ENCODE data around the gene VPS13C. TPM values are rescaled to one million over a fixed set of nuclear protein-coding genes. Genes with fewer than 3 reads are reported as not detected.

VPS13C gene
- polyA plus RNA-seq, 12 donors, result 20.5 to 52.3 (median 43.0) TPM; not detected in 1

DNA sequence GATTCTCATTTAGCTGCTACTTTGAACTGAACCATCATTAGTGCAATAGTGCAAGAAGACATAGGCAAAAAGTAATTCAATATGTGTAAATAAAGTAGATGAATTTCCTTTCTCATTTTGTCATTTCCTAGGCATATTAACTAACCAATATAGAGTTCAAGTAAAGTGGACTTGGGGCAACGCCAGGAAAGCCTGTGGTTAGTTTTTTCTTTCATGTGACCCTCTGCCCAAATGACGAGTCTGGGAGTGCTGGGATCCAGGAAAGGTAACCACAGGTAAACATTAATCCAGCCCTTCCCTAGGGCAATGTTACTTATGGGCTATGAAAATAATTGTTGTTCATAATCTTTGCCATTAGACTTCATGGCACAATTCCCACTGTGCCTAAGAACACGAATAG lies 181.0 kb downstream of the VPS13C start:
- DNase-seq, result no peak

DNA sequence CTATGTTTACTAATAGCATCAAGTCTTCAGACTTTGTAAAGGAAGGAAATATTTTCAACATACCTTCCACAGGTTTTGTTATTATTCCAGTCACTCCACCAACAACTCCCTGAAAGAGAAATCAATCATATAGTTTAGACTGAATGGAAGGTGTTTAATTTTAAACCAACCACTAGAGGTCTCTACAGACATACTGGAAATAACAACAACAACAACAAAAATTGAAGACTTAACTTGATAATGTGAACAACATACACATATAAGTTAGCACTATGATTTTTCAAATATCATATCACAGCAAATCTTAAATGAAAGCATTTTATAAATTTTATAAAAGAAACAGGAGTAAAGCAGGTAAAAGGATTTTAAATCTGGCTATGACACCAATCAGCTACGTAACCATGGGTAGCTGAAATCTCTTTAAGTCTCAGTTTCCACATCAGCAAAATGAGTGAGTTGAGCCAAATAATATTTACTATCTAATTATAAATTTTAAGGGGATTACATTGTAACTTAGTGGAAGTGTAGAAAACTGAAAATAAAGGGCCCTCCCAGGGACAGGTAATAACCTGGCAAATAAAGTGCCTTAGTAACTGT lies 188.2 kb downstream of the VPS13C start:
- peak; percentile 8 for DNase-seq

DNA sequence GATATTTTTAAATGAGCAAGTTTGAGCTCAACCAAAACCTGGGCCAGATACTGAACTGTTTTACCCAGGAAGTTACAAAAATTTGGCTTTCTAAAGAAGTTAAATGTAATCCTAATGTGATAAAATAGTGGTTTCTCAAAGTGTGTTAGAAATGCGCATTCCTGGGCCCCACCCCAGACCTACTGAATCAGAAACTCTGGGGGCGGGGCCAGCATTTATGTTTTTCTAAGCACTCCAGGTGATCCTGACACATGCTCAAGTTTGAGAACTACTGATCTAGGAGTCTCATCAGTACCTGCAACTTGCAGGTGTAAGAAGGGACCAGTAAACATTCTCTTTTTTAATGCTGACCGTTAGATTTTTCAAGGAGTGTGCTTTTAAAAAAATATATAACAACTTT lies 190.6 kb downstream of the VPS13C start:
- no peak for DNase-seq

DNA sequence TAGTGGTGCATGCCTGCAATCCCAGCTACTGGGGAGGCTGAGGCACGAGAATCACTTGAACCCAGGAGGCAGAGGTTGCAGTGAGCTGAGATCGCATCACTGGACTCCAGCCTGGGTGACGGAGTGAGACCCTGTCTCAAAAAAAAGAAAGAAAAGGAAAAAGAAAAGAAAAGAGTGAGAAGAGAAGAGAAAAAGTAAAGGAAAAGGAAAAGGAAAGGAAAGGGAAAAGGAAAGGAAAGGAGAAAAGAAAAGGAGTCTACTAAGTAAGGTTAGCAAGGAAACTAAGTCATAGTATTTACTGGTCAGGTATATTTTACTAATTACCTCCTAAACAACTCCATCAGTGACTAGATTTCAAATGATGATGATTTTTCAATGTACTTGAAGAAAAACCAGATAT lies 198.3 kb downstream of the VPS13C start:
- DNase-seq, result no peak

DNA sequence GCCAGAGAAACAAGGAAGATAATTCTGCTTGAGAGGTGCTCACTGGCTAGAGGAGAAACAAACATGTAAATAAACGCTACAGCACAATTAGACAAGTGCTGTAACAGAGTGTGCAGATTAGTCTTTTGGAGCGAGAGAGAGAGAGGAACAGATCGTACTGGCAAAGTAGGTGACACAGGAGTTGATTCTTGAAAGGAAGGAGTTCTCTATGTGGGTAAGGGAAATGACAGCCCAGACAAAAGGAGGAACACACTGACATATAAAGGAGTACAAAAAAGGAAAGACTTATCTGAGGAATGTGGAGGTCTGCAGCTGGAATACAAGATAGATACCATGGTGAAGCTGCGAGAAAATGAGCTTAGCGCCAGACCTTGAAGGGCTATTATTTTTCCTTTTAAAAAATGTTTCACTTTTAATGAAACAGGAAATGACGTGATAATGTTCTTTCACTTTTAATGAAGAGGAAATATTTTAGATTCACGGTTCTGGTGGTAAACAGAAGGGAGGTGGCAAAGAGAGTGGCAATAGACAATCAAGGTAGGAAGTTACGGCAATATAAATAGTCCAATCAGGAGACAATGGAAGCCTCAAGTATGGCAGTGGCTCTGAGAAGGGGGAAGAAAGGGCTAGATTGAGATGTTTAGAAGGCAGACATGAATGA lies 202.9 kb downstream of the VPS13C start:
- DNase-seq, result no peak

DNA sequence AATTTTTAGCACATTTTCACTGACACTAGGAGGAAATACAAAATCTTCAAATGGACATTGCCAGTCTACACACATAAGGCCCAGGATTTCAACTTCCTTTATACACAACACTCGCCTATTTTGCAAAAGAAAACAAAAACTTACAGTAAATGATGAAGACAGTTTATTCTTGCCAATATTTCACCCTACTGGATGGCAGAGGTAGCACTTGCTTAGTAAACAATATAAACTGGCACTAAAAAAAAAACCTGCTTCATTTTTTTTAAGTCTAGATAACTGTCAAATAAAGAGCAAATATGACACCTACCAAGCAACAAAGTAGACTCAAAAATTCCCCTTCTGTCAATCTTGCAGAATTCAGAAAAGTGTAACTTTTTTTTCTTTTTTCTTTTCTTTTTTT lies 204.0 kb downstream of the VPS13C start:
- no peak for DNase-seq

DNA sequence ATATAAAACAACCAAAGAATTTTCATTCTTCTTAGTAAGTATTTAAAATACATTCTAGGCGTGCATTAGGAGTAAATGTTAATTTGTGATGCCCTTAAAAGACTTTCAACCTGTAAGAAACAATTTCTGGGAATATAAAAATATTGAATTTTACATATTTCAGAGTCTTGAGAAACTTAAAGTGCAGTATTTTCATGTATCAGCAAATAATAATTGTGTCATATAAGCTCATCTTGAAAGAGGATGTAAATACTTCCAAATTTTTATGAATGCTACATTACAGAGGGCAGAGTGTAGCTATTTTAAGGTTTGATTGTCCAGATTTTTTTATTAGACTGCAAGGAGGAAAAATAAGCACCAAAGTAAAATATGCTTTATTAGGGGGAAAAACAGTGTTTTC lies 207.1 kb downstream of the VPS13C start:
- no peak for DNase-seq

DNA sequence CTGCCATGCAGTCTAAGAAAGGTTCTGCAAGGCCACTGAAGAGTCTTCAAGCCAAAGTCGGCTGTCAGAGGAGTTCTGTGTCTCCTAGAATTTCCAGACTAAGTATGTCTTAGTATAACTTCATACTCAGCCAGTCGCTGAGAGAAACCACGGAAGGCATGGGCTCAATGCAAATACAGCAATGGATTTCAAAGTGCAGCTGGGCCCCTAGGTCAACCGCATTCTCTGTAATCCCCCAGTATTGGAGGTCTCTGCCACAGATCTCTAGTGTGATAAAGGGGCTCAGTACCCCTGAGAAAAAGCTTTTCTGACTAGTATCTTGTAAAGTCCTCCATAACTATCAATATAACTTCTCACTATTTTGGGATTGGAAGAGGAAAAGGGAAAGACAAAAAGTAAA lies 208.3 kb downstream of the VPS13C start:
- no peak for DNase-seq

DNA sequence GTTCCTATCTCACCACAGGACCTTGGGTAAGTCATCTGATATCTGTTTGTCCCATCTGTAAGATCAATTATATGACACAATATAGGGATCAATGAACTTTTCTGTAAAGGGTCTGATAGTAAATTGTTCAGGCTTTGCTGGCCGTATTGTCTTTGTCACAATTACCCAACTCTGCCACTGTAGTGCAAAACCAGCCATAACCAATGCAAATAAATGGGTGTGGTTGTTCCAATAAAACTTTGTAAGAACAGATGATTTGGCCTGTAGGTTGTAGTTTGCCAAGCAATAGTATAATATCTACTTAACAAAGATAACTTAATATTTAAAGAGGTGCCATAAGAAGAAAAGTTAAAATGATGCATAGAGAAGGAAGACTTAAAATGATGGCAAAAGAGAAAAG lies 210.8 kb downstream of the VPS13C start:
- DNase-seq, result no peak

DNA sequence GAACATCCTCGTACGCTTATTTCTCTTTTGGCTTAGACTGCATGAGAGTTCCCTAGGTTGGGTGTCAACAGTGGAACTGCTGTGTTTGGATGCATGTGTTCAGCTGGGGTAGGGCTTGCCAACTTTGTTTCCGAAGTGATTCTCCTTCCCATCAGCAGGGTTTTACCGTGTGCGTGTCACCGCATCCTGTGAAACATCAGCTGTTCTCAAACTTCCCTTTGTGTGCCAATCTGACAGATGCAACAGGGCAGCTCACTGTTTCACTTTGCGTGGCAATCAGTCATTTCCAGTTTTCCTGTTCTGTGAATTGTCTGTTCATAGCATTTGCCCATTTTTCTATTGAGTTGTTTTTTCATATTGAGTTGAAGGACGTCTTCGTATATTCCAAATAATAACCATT lies 218.8 kb downstream of the VPS13C start:
- DNase-seq, result no peak

DNA sequence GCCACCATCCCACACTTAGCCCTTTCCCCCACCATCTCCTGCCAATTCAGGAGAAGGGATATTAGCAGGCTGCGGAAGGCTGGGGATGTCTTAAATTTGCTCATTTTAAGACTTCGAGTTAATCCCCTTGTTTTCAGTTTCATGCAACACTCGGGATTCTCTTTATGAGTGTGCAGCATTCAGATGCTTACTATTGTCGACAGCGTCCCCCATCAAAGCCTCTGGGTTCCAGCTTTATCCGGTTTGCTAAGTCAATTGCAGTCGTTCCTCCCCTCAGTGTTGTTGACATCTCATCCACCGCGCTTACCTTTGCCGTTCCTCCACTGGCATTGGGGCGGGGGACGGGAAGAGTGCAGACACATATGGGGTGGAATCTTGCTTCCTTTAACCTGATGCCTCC lies 220.2 kb downstream of the VPS13C start:
- no peak for DNase-seq

DNA sequence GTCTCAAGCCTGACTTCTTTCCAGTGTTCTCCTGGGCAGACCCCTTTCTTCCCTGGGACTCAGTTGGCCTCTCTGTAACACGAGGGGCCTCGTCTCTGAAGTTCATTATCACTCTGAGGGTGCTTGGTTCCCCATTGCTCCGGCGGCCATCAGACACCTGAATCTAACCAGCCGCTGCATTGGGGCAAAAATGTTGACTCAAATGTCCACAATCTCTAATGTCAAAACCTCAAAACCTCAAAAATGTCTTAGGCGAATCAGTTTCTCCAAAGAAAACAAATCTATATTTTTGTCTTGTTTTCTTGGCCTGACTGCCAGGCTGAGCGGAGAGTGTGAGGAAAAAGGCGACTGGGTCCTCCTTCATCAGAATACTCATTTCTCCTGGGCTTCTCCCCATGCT lies 220.7 kb downstream of the VPS13C start:
- no peak for DNase-seq

DNA sequence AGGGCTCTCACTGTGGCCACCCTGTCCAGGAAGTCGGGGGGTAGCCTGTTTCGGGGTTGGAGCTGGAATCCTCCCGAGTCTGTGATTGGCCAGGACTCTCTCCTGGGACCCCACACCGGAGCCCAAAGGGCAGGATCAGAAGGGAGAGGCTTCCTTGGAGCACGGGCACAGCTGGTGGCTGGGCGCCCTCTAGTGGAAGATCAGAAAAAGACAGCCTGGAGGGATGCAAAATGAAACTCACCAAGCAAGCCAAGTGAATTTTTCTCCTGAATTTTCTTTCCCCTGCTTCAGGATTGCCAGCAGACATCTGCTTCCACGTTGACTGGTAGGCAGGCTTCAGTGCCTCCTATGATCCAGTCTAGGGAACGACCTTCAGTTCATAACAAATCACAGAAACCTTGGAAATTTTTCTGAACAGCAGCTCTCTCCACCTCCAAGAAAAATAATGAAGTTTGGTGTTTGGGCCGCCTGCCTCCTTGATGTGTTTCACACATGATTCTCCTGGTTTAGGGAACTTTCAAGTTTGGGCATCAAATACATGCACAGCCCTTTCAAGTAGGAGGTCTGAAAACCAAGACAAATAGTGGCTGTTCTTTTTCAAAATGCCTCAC lies 224.6 kb downstream of the VPS13C start:
- DNase-seq, result peak; percentile 69

DNA sequence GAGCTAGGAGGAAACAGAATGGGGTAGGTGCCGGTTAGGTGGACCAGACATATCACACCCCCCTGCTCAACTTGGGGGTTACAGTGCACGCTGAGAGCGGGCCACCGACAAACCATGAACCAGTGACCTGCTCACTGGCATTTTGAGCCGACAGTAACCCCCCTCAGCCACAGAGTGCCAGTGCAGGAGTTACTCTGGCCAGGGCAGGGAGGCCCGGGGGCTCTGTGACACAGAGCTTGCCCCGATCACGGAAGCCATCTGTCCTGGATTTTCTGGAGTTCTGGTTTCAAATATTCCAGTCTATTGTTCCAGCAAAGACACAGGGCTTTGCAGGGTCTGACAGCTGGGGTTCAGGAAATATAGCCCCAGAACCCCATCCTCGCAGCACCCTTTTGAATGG lies 225.2 kb downstream of the VPS13C start:
- DNase-seq, result no peak

DNA sequence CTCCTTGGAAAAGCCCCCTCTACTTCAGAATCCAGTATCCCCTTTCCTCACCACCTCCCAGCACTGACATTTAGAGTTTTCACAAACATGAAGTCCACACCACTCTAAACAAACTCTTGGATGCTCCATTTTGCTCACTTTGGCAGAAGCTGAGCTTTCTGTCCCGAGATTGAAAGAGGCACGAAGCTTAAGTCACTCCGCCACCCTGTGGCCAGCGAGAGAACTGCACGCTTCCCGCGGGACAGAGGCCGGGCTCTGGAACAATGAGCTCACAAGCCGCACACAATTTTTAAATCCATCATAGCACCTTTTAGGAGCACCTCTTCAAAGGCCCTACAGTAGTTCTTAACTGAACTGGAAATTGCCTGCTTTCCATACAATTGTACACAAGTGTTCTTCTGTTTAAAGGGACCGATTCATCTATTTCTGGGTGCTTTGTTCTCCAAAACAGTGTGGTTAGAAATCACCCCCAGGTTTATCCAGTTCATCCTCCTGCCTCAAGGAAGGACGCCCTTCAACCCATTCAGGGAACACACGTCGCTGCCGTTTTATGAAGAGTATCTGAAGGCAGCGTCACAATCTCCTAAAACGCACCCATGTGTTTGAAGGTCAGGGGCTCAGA lies 226.1 kb downstream of the VPS13C start:
- peak; percentile 89 for DNase-seq

DNA sequence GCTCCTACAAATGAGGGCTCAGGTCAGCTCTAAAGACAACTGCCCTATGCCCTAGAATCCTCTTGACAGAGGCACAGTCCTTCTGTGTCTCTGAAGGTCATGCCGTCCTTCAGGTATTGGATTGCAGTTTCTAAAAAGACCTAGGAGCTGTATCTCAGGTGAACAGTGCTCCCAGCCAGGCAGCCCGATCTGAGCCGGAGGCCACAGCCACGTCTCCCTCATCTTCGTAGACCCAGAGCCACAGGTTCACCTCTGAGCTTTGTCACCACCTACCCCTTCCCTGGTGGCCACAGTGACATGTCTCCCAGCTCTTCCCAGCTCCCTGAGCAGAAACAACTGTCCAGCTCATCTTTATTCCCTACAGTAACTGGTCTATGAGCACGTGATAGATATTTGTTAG lies 228.0 kb downstream of the VPS13C start:
- DNase-seq, result no peak

DNA sequence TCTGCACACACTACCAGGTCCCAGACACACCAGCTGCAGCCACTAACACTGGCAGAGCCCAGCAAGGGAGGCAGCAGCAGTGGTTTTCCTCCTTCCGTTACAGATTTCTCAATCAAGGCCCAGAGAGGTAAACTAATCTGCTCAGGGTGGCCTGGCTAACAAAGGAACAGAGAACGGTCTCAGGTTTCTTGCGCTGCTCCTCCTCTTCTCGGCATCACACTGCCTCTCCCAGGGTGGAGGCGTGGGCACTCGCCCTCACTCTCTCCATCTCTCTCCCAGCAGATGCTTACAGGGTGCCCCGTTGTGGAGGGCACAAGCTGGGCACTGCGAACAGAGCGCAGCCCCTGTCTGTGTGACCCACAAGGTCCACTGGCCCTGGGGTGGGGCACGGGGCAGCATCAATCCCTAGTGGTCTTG lies 228.7 kb downstream of the VPS13C start:
- DNase-seq, result no peak

DNA sequence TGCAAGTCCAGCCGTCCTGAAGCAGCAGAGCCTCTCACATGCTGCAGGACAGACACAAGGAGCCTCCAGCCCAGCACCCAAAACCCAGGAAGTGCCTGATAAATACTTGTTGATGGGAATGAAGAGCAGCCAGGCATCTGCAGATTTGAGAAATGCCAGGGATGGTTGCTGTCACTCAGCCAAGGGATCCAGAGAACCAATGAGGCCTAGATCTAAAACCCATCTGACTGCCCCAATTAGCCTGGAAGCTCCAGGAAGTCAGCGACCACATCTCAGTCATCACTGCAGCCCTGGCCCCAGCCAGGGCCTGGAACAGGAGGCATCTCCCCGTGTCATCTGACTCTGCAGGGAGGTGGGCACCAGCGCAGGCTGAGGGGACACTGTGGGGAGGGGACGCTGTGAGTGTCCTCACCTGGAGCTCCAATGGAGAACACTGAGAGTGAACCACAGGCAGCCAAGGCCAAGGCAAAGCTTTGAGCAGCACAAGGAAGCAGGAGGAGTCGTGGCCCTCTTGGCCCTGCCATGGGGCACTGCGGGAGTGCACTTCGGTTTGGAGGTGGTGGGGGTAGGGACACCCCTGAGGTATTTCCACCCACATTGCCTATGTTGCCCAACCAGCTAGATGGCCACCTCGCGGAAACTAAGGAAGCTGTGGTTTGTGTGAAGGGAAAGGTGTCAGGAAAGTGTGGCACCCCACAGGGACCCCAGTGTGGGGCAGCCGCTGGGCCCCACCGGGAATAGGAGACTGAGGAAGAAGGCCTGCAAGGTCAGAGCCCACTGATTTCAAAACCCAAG lies 229.5 kb downstream of the VPS13C start:
- no peak for DNase-seq

DNA sequence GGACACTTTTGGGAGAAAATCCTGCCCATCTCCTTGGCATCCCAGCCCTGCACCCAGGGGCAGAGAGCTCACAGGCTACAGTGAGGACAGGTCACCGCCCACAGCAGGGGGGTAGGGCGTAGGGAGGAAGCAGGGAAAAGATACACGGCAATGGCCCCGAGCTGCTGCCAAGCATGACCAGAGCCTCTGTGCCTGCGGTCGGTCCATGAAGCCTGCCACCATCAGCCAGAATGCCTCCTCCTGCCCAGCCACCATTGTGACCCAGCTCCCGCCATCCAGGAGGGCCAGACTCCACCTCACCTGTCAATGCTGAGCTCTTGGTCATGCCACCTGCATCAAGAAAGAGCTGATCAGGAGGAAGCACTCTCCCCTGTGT lies 230.7 kb downstream of the VPS13C start:
- DNase-seq, result no peak

DNA sequence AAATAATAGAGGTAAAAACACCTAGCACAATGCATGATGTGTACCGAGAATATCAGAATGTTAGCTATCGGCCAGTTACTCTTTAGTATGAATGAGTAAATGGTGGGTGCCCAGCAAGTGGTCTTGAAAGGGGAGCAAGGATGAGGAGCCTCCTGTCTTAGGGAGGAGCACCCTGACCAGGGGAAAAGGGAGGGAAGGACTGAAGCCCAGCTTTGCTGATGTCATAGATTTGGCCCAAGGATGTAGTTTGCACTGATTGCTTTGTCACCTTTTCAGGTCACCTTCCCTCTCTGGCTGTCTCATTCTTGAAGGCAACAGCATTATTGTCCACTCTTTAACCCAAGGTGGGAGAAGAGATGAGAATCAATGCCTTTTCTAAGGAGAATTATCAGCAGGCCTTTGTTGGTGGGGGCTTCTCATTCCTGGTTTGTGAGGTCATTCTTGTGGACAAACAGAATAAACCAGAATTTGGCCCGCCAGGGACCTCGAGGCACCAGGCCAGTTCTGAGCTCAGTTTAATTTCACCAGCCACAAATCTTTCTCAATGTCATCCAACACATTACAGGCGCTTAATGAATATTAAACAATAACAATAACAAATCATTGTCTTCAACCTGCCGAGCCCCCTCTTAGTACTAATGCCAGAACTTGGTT lies 231.3 kb downstream of the VPS13C start:
- no peak for DNase-seq

DNA sequence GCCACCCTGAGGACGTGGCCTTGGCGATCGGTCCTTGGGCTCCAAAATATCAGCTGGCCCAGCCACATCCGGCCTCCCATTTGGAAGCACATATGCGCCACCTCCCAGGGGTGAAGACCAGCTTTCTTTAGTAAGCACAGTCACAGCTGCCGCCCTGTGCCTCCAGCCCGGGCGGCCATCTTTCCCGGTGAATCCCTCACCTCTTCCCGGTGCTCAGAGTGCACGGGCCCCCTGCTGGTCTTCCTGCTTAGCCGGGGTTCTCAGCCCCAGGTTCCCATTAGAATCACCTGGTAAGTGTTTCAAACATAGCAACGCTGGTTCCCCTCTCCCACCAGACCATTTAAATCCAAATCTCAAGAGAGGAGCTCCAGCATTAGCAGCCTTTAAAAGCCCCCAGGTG lies 232.2 kb downstream of the VPS13C start:
- no peak for DNase-seq

DNA sequence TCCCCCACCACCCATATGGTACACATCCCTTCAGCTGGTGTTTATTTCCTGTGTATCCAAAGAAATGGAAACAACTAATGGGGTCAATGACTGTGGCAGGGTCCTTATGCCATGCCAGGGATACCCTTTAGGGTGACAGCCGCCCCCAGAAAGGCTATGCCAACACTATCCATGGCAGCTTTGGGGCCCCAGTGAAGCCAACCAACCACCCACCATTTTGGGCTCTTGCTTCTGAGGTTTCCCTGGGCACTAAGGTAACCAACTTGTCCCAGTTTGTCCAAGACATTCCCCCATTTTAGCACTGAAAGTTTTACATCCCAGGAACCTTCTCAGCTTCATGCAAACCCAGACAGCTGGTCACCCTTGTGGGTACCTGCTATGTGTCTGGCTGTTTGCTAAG lies 233.1 kb downstream of the VPS13C start:
- no peak for DNase-seq
